ENCODE data around the gene SRD5A2. TPM values are rescaled to one million over a fixed set of nuclear protein-coding genes. Genes with fewer than 3 reads are reported as not detected.

Gene SRD5A2
- total RNA-seq, 1 experiment from 2014 or later = not detected

DNA sequence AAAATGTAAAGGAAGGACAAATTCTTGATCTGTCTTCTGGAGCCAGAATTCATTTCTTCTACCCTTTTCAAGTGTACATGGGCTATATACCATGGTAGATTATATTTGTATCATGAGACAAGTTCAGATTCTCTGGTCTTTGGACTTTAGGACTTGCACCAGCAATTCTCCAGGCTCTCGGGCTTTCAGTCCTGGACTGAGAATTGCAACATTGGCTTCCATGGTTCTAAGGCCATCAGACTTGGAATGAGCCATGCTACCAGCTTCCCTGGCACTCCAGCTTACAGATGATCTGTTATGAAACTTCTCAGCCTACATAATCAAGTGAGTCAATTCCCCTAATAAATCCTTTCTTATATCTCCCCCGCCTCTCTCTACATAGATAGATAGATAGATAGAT is 33.3 kb downstream of the SRD5A2 start:
- intact Hi-C loops (cut with micrococcal nuclease) = no loop called here
- POLR2A ChIA-PET = no interaction called here
- Histone ChIP-seq H3K9me3 (ENCODE audit: control insufficient read depth in 1 of 2, insufficient read depth in 1 of 2, low read depth in 1 of 2, low read length in 2 of 2) (no peaks in the 10 kb centered on the region), H3K4me3 (replicated peaks in 1 of 2; ENCODE audit: low read depth in 1 of 2, low read length in 2 of 2) (no peak overlapping the region), H3K79me2 (ENCODE audit: insufficient read depth, low read length) (no peaks in the 10 kb centered on the region), H3K9me2 (ENCODE audit: insufficient read depth) (no peaks in the 10 kb centered on the region; the same call in 1 of the 2 replicates), H3K27me3 (ENCODE audit: insufficient read depth, low read length) (no peaks in the 10 kb centered on the region), H4K20me1 (ENCODE audit: insufficient read depth) (no peaks in the 10 kb centered on the region), H2AFZ (ENCODE audit: low read depth, low read length, poor library complexity, severe bottlenecking) (no peak overlapping the region), H3K4me2 (ENCODE audit: low read length) (no peak overlapping the region), H3K9ac (ENCODE audit: low read length) (no peak overlapping the region), H3K4me1 (ENCODE audit: control insufficient read depth in 1 of 2, insufficient read depth in 2 of 2, low read length in 2 of 2) (no peaks in the 10 kb centered on the region), H3K27ac (ENCODE audit: low read depth, low read length) (no peak overlapping the region), H3K36me3 (ENCODE audit: control insufficient read depth in 1 of 2, insufficient read depth in 2 of 2, low read length in 2 of 2) (no peaks in the 10 kb centered on the region)
- CTCF ChIA-PET = no interaction called here
- ATAC-seq = no peak
- BruUV-seq (replicated peaks) = no TSS peak
- RAD21 ChIA-PET (ENCODE audit: low non-redundant PET in 1 of 2, low total read pairs in 2 of 2, uncharacterized antibody in 2 of 2, unreplicated experiment in 2 of 2) = no interaction called here
- no peak for DNase-seq (ENCODE audit: low read depth, low spot score)
- TF ChIP-seq ELF1 (IDR thresholded peaks at IDR 0.05; ENCODE audit: borderline replicate concordance, low read depth) = no peak
- TF ChIP-seq ATF3 (IDR thresholded peaks at IDR 0.05) = no peak
- no peak for TF ChIP-seq POLR2A (IDR thresholded peaks at IDR 0.05; ENCODE audit: borderline replicate concordance, extremely low read depth, insufficient read depth, insufficient read length)
- no peak for TF ChIP-seq EGR1 (IDR thresholded peaks at IDR 0.05; ENCODE audit: low read depth)
- no peak for TF ChIP-seq POLR2AphosphoS5 (IDR thresholded peaks at IDR 0.05; ENCODE audit: low read depth, low read length)
- TF ChIP-seq, protein P1, sequence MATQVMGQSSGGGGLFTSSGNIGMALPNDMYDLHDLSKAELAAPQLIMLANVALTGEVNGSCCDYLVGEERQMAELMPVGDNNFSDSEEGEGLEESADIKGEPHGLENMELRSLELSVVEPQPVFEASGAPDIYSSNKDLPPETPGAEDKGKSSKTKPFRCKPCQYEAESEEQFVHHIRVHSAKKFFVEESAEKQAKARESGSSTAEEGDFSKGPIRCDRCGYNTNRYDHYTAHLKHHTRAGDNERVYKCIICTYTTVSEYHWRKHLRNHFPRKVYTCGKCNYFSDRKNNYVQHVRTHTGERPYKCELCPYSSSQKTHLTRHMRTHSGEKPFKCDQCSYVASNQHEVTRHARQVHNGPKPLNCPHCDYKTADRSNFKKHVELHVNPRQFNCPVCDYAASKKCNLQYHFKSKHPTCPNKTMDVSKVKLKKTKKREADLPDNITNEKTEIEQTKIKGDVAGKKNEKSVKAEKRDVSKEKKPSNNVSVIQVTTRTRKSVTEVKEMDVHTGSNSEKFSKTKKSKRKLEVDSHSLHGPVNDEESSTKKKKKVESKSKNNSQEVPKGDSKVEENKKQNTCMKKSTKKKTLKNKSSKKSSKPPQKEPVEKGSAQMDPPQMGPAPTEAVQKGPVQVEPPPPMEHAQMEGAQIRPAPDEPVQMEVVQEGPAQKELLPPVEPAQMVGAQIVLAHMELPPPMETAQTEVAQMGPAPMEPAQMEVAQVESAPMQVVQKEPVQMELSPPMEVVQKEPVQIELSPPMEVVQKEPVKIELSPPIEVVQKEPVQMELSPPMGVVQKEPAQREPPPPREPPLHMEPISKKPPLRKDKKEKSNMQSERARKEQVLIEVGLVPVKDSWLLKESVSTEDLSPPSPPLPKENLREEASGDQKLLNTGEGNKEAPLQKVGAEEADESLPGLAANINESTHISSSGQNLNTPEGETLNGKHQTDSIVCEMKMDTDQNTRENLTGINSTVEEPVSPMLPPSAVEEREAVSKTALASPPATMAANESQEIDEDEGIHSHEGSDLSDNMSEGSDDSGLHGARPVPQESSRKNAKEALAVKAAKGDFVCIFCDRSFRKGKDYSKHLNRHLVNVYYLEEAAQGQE (IDR thresholded peaks at IDR 0.05; ENCODE audit: low read depth) = no peak
- no peak for TF ChIP-seq EZH2 (IDR thresholded peaks at IDR 0.05)
- TF ChIP-seq, protein P2, sequence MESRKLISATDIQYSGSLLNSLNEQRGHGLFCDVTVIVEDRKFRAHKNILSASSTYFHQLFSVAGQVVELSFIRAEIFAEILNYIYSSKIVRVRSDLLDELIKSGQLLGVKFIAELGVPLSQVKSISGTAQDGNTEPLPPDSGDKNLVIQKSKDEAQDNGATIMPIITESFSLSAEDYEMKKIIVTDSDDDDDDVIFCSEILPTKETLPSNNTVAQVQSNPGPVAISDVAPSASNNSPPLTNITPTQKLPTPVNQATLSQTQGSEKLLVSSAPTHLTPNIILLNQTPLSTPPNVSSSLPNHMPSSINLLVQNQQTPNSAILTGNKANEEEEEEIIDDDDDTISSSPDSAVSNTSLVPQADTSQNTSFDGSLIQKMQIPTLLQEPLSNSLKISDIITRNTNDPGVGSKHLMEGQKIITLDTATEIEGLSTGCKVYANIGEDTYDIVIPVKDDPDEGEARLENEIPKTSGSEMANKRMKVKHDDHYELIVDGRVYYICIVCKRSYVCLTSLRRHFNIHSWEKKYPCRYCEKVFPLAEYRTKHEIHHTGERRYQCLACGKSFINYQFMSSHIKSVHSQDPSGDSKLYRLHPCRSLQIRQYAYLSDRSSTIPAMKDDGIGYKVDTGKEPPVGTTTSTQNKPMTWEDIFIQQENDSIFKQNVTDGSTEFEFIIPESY (IDR thresholded peaks at IDR 0.05; ENCODE audit: extremely low read depth, insufficient replicate concordance, low read length) = no peak
- TF ChIP-seq YY1 (IDR thresholded peaks at IDR 0.05; ENCODE audit: extremely low read depth, insufficient replicate concordance, low read depth, low read length) = no peak
- no peak for TF ChIP-seq EZH2phosphoT487 (IDR thresholded peaks at IDR 0.05; ENCODE audit: borderline replicate concordance)
- no peak for TF ChIP-seq SP1 (IDR thresholded peaks at IDR 0.05; ENCODE audit: low read depth)
- TF ChIP-seq, protein P3, sequence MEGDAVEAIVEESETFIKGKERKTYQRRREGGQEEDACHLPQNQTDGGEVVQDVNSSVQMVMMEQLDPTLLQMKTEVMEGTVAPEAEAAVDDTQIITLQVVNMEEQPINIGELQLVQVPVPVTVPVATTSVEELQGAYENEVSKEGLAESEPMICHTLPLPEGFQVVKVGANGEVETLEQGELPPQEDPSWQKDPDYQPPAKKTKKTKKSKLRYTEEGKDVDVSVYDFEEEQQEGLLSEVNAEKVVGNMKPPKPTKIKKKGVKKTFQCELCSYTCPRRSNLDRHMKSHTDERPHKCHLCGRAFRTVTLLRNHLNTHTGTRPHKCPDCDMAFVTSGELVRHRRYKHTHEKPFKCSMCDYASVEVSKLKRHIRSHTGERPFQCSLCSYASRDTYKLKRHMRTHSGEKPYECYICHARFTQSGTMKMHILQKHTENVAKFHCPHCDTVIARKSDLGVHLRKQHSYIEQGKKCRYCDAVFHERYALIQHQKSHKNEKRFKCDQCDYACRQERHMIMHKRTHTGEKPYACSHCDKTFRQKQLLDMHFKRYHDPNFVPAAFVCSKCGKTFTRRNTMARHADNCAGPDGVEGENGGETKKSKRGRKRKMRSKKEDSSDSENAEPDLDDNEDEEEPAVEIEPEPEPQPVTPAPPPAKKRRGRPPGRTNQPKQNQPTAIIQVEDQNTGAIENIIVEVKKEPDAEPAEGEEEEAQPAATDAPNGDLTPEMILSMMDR (IDR thresholded peaks at IDR 0.05 in 2 of 3, conservative IDR thresholded peaks at IDR 0.05 in 1 of 3; ENCODE audit: borderline replicate concordance in 1 of 3, insufficient read depth in 1 of 3, low read depth in 2 of 3, low read length in 2 of 3) = no peak

All from HCT116 (cell line).